Right lung (tissue), 5 donors: ENCODE measurements around the gene PACS1. TPM values are rescaled to one million over a fixed set of nuclear protein-coding genes. Genes with fewer than 3 reads are reported as not detected.

ENCODE experiments used
- DNase-seq, 2 donors: peaks; one replicate each; pipeline ENCODE4 v3.0.0-alpha.2; 2013
- polyA plus RNA-seq, 5 donors: library from polyadenylated mRNA; unstranded; fragments of 120-200 nt; gene quantifications; one replicate each; pipeline versions ENCODE4 v1.2.1 to v1.2.3, GENCODE V29; 2013; ENCODE audit warnings: inconsistent platforms in 1 of 5, low replicate concordance in 1 of 5; ENCODE audit not compliant: insufficient read length in 5 of 5, insufficient read depth in 1 of 5

The PACS1 gene
- polyA plus RNA-seq, 5 donors, result 44.7 to 57.6 (median 49.0) TPM

- no peak for DNase-seq
Measured at GRCh38 chr11:66047541-66048365, 22.3 kb upstream of the PACS1 start.

GRCh38 chr11:66048547-66049323 lies 21.3 kb upstream of the PACS1 start, which contains the start of gene GAL3ST3:
Gene GAL3ST3 (minus strand): TSS chr11:66049161. CDS start chr11:66045415, 3,746 bp downstream.
- DNase-seq, result no peak

GRCh38 chr11:66050581-66051231 lies 19.4 kb upstream of the PACS1 start:
- no peak for DNase-seq

GRCh38 chr11:66051371-66051765 lies 18.7 kb upstream of the PACS1 start:
- DNase-seq, result no peak

GRCh38 chr11:66051766-66052663 lies 18.1 kb upstream of the PACS1 start, which contains the start of gene SF3B2:
Gene SF3B2 (plus strand): TSS chr11:66052364. CDS start chr11:66052385, 21 bp downstream.
- DNase-seq, result peak; percentile 98

- DNase-seq, result no peak
Measured at GRCh38 chr11:66052664-66052982, 17.4 kb upstream of the PACS1 start.

- DNase-seq, result no peak
Measured at GRCh38 chr11:66055021-66055420, 15.1 kb upstream of the PACS1 start.

- no peak for DNase-seq
Measured at GRCh38 chr11:66056501-66056900, 13.6 kb upstream of the PACS1 start.

GRCh38 chr11:66059966-66060680 lies 9.9 kb upstream of the PACS1 start:
- no peak for DNase-seq

GRCh38 chr11:66061268-66061667 lies 8.8 kb upstream of the PACS1 start:
- no peak for DNase-seq

GRCh38 chr11:66062408-66062807 lies 7.7 kb upstream of the PACS1 start:
- DNase-seq, result no peak

- no peak for DNase-seq
Measured at GRCh38 chr11:66063900-66064299, 6.2 kb upstream of the PACS1 start.

- DNase-seq, result no peak
Measured at GRCh38 chr11:66064571-66064970, 5.5 kb upstream of the PACS1 start.

GRCh38 chr11:66066751-66067150 lies 3.3 kb upstream of the PACS1 start:
- DNase-seq, result no peak

- no peak for DNase-seq
Measured at GRCh38 chr11:66067640-66068039, 2.4 kb upstream of the PACS1 start.

- peak in 1 of 2 donors; percentile 60 for DNase-seq
Measured at GRCh38 chr11:66068154-66068821, 1.8 kb upstream of the PACS1 start.

- DNase-seq, result no peak
Measured at GRCh38 chr11:66068923-66069714, 953 bp upstream of the PACS1 start.

- no peak for DNase-seq
Measured at GRCh38 chr11:66070604-66071380, 720 bp downstream of the PACS1 start.
